ENCODE results near the gene KLHDC9.
"Not testable (repeated sequence)": the region's sequence is repeated elsewhere in the genome, so short reads cannot be mapped to it uniquely, and the experiment has no call there.

Gene KLHDC9

GRCh38 chr1:161098210-161099068 is at the start of gene KLHDC9:
TSS of gene KLHDC9 (plus strand) at chr1:161098361. CDS start at chr1:161098536, 175 bp downstream.
- DNase-seq (ENCODE audit: low spot score) = peak; percentile 9

GRCh38 chr1:161048949-161049722 is 49.0 kb upstream of the KLHDC9 start:
- DNase-seq (ENCODE audit: low spot score) = no peak

- DNase-seq (ENCODE audit: low spot score) = no peak
Measured at GRCh38 chr1:161051219-161051618, 46.9 kb upstream of the KLHDC9 start.

- no peak for DNase-seq (ENCODE audit: low spot score)
Measured at GRCh38 chr1:161052899-161053298, 45.3 kb upstream of the KLHDC9 start.

- DNase-seq (ENCODE audit: low spot score) = no peak
Measured at GRCh38 chr1:161054232-161054631, 43.9 kb upstream of the KLHDC9 start.

- DNase-seq (ENCODE audit: low spot score) = no peak
Measured at GRCh38 chr1:161054805-161055204, 43.4 kb upstream of the KLHDC9 start.

GRCh38 chr1:161059293-161059692 is 38.9 kb upstream of the KLHDC9 start:
- no peak for DNase-seq (ENCODE audit: low spot score)

- no peak for DNase-seq (ENCODE audit: low spot score)
Measured at GRCh38 chr1:161061419-161061818, 36.7 kb upstream of the KLHDC9 start.

- DNase-seq (ENCODE audit: low spot score) = not testable (repeated sequence)
Measured at GRCh38 chr1:161063936-161064335, 34.2 kb upstream of the KLHDC9 start.

- not testable (repeated sequence) for DNase-seq (ENCODE audit: low spot score)
Measured at GRCh38 chr1:161065681-161066080, 32.5 kb upstream of the KLHDC9 start.

- no peak for DNase-seq (ENCODE audit: low spot score)
Measured at GRCh38 chr1:161066694-161067093, 31.5 kb upstream of the KLHDC9 start.

- no peak for DNase-seq (ENCODE audit: low spot score)
Measured at GRCh38 chr1:161068306-161069234, 29.6 kb upstream of the KLHDC9 start.

GRCh38 chr1:161069241-161069640 is 28.9 kb upstream of the KLHDC9 start:
- no peak for DNase-seq (ENCODE audit: low spot score)

- no peak for DNase-seq (ENCODE audit: low spot score)
Measured at GRCh38 chr1:161069731-161070270, 28.4 kb upstream of the KLHDC9 start, which contains the start of gene ARHGAP30. TSS of gene ARHGAP30 (minus strand) at chr1:161069891. CDS start at chr1:161069624, 267 bp downstream.

- no peak for DNase-seq (ENCODE audit: low spot score)
Measured at GRCh38 chr1:161070761-161071160, 27.4 kb upstream of the KLHDC9 start.

- DNase-seq (ENCODE audit: low spot score) = peak; percentile 45
Measured at GRCh38 chr1:161071886-161072371, 26.2 kb upstream of the KLHDC9 start.

- no peak for DNase-seq (ENCODE audit: low spot score)
Measured at GRCh38 chr1:161072751-161073449, 25.3 kb upstream of the KLHDC9 start.

GRCh38 chr1:161073474-161074121 is 24.6 kb upstream of the KLHDC9 start:
- no peak for DNase-seq (ENCODE audit: low spot score)

- DNase-seq (ENCODE audit: low spot score) = no peak
Measured at GRCh38 chr1:161074676-161075368, 23.3 kb upstream of the KLHDC9 start.

GRCh38 chr1:161076410-161076809 is 21.8 kb upstream of the KLHDC9 start:
- no peak for DNase-seq (ENCODE audit: low spot score)

All from hematopoietic multipotent progenitor cell treated with erythropoietin and hydrocortisone succinate and interleukin-3 and kit ligand, for 15 days (in vitro differentiated cells).